Activated CD8-positive, alpha-beta memory T cell treated with anti-CD3 and anti-CD28 coated beads, Interleukin-2, amount 50 U/mL, for 4 hours (primary cell): Measurements from ENCODE around the gene SPATA31C1.
"Not testable (repeated sequence)": the region's sequence is repeated elsewhere in the genome, so short reads cannot be mapped to it uniquely, and the experiment has no call there.

Source experiments
- DNase-seq: peaks from one replicate; pipeline ENCODE4 v3.0.0-alpha.2; 2020

The SPATA31C1 gene

GRCh38 chr9:87887661-87888480, 29.9 kb upstream of the SPATA31C1 start:
- DNase-seq: no peak

GRCh38 chr9:87888501-87888900, 29.3 kb upstream of the SPATA31C1 start:
- no peak for DNase-seq

GRCh38 chr9:87889065-87889881, 28.5 kb upstream of the SPATA31C1 start:
- DNase-seq: no peak

GRCh38 chr9:87889882-87890252, 27.9 kb upstream of the SPATA31C1 start:
- DNase-seq: no peak

- no peak for DNase-seq
These were observed 26.9 kb upstream of the SPATA31C1 start for GRCh38 chr9:87890837-87891236.

GRCh38 chr9:87891754-87892153, 26.0 kb upstream of the SPATA31C1 start:
- no peak for DNase-seq

- no peak for DNase-seq
These were observed 24.8 kb upstream of the SPATA31C1 start for GRCh38 chr9:87892956-87893355.

- no peak for DNase-seq
These were observed 22.6 kb upstream of the SPATA31C1 start for GRCh38 chr9:87894998-87895625.

- no peak for DNase-seq
These were observed 20.9 kb upstream of the SPATA31C1 start for GRCh38 chr9:87896891-87897290.

GRCh38 chr9:87898151-87898550, 19.6 kb upstream of the SPATA31C1 start:
- no peak for DNase-seq

- not testable (repeated sequence) for DNase-seq
These were observed 15.4 kb upstream of the SPATA31C1 start for GRCh38 chr9:87902371-87902770.

GRCh38 chr9:87909310-87910041, 8.3 kb upstream of the SPATA31C1 start:
- DNase-seq: no peak

GRCh38 chr9:87910821-87911220, 6.9 kb upstream of the SPATA31C1 start:
- DNase-seq: no peak

- not testable (repeated sequence) for DNase-seq
These were observed 1.3 kb downstream of the SPATA31C1 start for GRCh38 chr9:87919013-87919412.

GRCh38 chr9:87921561-87921960, 3.8 kb downstream of the SPATA31C1 start:
- not testable (repeated sequence) for DNase-seq

GRCh38 chr9:87923012-87923411, 5.2 kb downstream of the SPATA31C1 start:
- not testable (repeated sequence) for DNase-seq

- DNase-seq: not testable (repeated sequence)
These were observed 7.1 kb downstream of the SPATA31C1 start for GRCh38 chr9:87924851-87925250.

- not testable (repeated sequence) for DNase-seq
These were observed 11.4 kb downstream of the SPATA31C1 start for GRCh38 chr9:87929152-87929551.

- not testable (repeated sequence) for DNase-seq
These were observed 16.7 kb downstream of the SPATA31C1 start for GRCh38 chr9:87934444-87934843.

- DNase-seq: not testable (repeated sequence)
These were observed 19.6 kb downstream of the SPATA31C1 start for GRCh38 chr9:87937352-87937751.

GRCh38 chr9:87937918-87938317, 20.2 kb downstream of the SPATA31C1 start:
- not testable (repeated sequence) for DNase-seq

GRCh38 chr9:87938336-87938735, 20.6 kb downstream of the SPATA31C1 start:
- DNase-seq: not testable (repeated sequence)

GRCh38 chr9:87939096-87939495, 21.3 kb downstream of the SPATA31C1 start:
- DNase-seq: not testable (repeated sequence)
